H9 (cell line): ENCODE data around the gene COA6. TPM values are rescaled to one million over a fixed set of nuclear protein-coding genes. Genes with fewer than 3 reads are reported as not detected.
A peak's percentile ranks its signal among the peaks of the same experiment; 100 is the strongest.
"Not testable (repeated sequence)": the region's sequence is repeated elsewhere in the genome, so short reads cannot be mapped to it uniquely, and the experiment has no call there.

Experiments used
- DNase-seq: peaks from one replicate; pipeline ENCODE4 v3.0.0-alpha.2; 2017
- H2AFZ ChIP-seq: one replicate; pipeline ENCODE4 v1.6.1; 2013; ENCODE audit warnings: mild to moderate bottlenecking, low read length, control low read depth, moderate library complexity
- H2AK5ac ChIP-seq: 2 replicates; pipeline ENCODE4 v1.6.1; 2013; ENCODE audit warnings: low read length, control low read depth, mixed read lengths; ENCODE audit not compliant: insufficient read length
- H2BK120ac ChIP-seq: one replicate; pipeline ENCODE4 v1.6.1; 2013; ENCODE audit warnings: low read depth, mild to moderate bottlenecking, low read length, control low read depth, inconsistent platforms; ENCODE audit not compliant: poor library complexity, severe bottlenecking
- H2BK12ac ChIP-seq: 2 replicates; pipeline ENCODE4 v1.6.1; 2013; ENCODE audit warnings: low read length, control low read depth, mixed read lengths, low read depth; ENCODE audit not compliant: insufficient read length
- H2BK15ac ChIP-seq: 2 replicates; pipeline ENCODE4 v1.6.1; 2013; ENCODE audit warnings: low read depth, low read length, control low read depth
- H2BK20ac ChIP-seq: one replicate; pipeline ENCODE4 v1.6.1; 2013; ENCODE audit warnings: low read depth, mild to moderate bottlenecking, low read length, control low read depth, inconsistent platforms; ENCODE audit not compliant: poor library complexity, severe bottlenecking
- H2BK5ac ChIP-seq: 2 replicates; pipeline ENCODE4 v1.6.1; 2013; ENCODE audit warnings: low read length, control low read depth, mixed read lengths; ENCODE audit not compliant: insufficient read length
- H3K14ac ChIP-seq: 2 replicates; pipeline ENCODE4 v1.6.1; 2013; ENCODE audit warnings: low read length, control low read depth; ENCODE audit not compliant: insufficient read depth
- H3K18ac ChIP-seq: 2 replicates; pipeline ENCODE4 v1.6.1; 2013; ENCODE audit warnings: low read depth, mild to moderate bottlenecking, mixed read lengths, low read length, control low read depth; ENCODE audit not compliant: insufficient read length
- H3K23ac ChIP-seq: 2 replicates; pipeline ENCODE4 v1.6.1; 2013; ENCODE audit warnings: low read length, control low read depth, mixed read lengths, low read depth; ENCODE audit not compliant: insufficient read length
- H3K23me2 ChIP-seq: 2 replicates; pipeline ENCODE4 v1.6.1; 2013; ENCODE audit warnings: low read depth, mild to moderate bottlenecking, mixed read lengths, low read length, control low read depth; ENCODE audit not compliant: insufficient read length, poor library complexity, severe bottlenecking
- H3K27ac ChIP-seq: 2 replicates; pipeline ENCODE4 v1.5.1; 2013; ENCODE audit warnings: low read length, control low read depth, mixed read lengths, low read depth; ENCODE audit not compliant: insufficient read length
- H3K27me3 ChIP-seq: 2 replicates; pipeline ENCODE4 v1.6.1; 2013; ENCODE audit warnings: low read length, control low read depth, inconsistent platforms; ENCODE audit not compliant: insufficient read depth
- H3K4ac ChIP-seq: 2 replicates; pipeline ENCODE4 v1.6.1; 2013; ENCODE audit warnings: low read depth, mild to moderate bottlenecking, control low read depth, inconsistent platforms, low read length, moderate library complexity
- H3K4me1 ChIP-seq: 2 replicates; pipeline ENCODE4 v1.6.1; 2013; ENCODE audit warnings: low read length, control low read depth, inconsistent platforms; ENCODE audit not compliant: insufficient read depth
- H3K4me2 ChIP-seq: 2 replicates; pipeline ENCODE4 v1.6.1; 2013; ENCODE audit warnings: low read length, control low read depth, mixed read lengths; ENCODE audit not compliant: insufficient read length, insufficient read depth
- H3K56ac ChIP-seq: 2 replicates; pipeline ENCODE4 v1.6.1; 2013; ENCODE audit warnings: low read depth, mild to moderate bottlenecking, mixed read lengths, low read length, control low read depth; ENCODE audit not compliant: insufficient read length
- H3K79me1 ChIP-seq: 2 replicates; pipeline ENCODE4 v1.6.1; 2013; ENCODE audit warnings: low read depth, mild to moderate bottlenecking, moderate library complexity, low read length, control low read depth, inconsistent platforms; ENCODE audit not compliant: insufficient read depth, poor library complexity, severe bottlenecking
- H3K79me2 ChIP-seq: 2 replicates; pipeline ENCODE4 v1.6.1; 2013; ENCODE audit warnings: low read length, control low read depth, inconsistent platforms; ENCODE audit not compliant: insufficient read depth
- H3K9ac ChIP-seq: 2 replicates; pipeline ENCODE4 v1.6.1; 2013; ENCODE audit warnings: low read length, control low read depth, mixed read lengths; ENCODE audit not compliant: insufficient read length; ENCODE audit errors: extremely low read depth
- H3K9me3 ChIP-seq: one replicate; pipeline ENCODE4 v1.6.1; 2013; ENCODE audit warnings: low read depth, low read length, inconsistent platforms; ENCODE audit not compliant: control insufficient read depth
- H3T11ph ChIP-seq: one replicate; pipeline ENCODE4 v1.6.1; 2013; ENCODE audit warnings: mild to moderate bottlenecking, low read length, control low read depth, inconsistent platforms
- H4K20me1 ChIP-seq: one replicate; pipeline ENCODE4 v1.6.1; 2013; ENCODE audit not compliant: control insufficient read depth, insufficient read length, insufficient read depth
- H4K5ac ChIP-seq: 2 replicates; pipeline ENCODE4 v1.6.1; 2013; ENCODE audit warnings: low read depth, mild to moderate bottlenecking, mixed read lengths, low read length, control low read depth; ENCODE audit not compliant: insufficient read length
- H4K8ac ChIP-seq: replicated peaks from 2 replicates; pipeline ENCODE4 v1.6.1; 2013; ENCODE audit warnings: low read length, control low read depth, mixed read lengths, low read depth; ENCODE audit not compliant: insufficient read length
- H4K91ac ChIP-seq: 2 replicates; pipeline ENCODE4 v1.6.1; 2013; ENCODE audit warnings: low read depth, mild to moderate bottlenecking, moderate library complexity, mixed read lengths, low read length, control low read depth; ENCODE audit not compliant: insufficient read length
- H3K27ac Mint-ChIP-seq, 3 experiments: 2 replicates in 2 of 3; 3 replicates in 1 of 3; pipeline ENCODE4 v1.8.0; 2020 to 2021; ENCODE audit warnings: mixed read lengths in 3 of 3, mild to moderate bottlenecking in 1 of 3, moderate library complexity in 1 of 3
- H3K27me3 Mint-ChIP-seq: 2 replicates; pipeline ENCODE4 v1.8.0; 2021; ENCODE audit warnings: low read depth, mild to moderate bottlenecking, moderate library complexity, mixed read lengths
- H3K36me3 Mint-ChIP-seq, 3 experiments: 2 replicates in 2 of 3; 3 replicates in 1 of 3; pipeline ENCODE4 v1.8.0; 2020 to 2021; ENCODE audit warnings: low read depth in 3 of 3, mixed read lengths in 3 of 3; ENCODE audit not compliant: insufficient read depth in 1 of 3
- H3K4me1 Mint-ChIP-seq, 2 experiments: 2 replicates each; pipeline ENCODE4 v1.8.0; 2020; ENCODE audit warnings: mixed read lengths in 2 of 2
- H3K4me3 Mint-ChIP-seq, 2 experiments: 2 replicates in 1 of 2; 3 replicates in 1 of 2; pipeline ENCODE4 v1.8.0; 2020 to 2021; ENCODE audit warnings: mild to moderate bottlenecking in 2 of 2, mixed read lengths in 2 of 2, moderate library complexity in 1 of 2
- H3K9me3 Mint-ChIP-seq, 2 experiments: 2 replicates in 1 of 2; 3 replicates in 1 of 2; pipeline ENCODE4 v1.8.0; 2020; ENCODE audit warnings: mild to moderate bottlenecking in 2 of 2, mixed read lengths in 2 of 2, moderate library complexity in 1 of 2
- WGBS: extraction: QIAGEN DNeasy Blood & Tissue Kit; methylation state at CpG from one replicate; pipeline ENCODE4 v1.1.7; 2013; ENCODE audit warnings: missing lambda C conversion rate, low lambda C conversion rate, mixed read lengths; ENCODE audit not compliant: insufficient read length; ENCODE audit errors: extremely low coverage; 5-methylcytosine and 5-hydroxymethylcytosine counted together
- total RNA-seq: library from RNA; stranded (reverse); gene quantifications from 2 replicates; pipeline ENCODE4 v1.2.1, GENCODE V29; 2021
- TF ChIP-seq, protein P1 (sequence below): fragments of 200-600 bp; sonication (generic); conservative IDR thresholded peaks from 3 replicates; pipeline ENCODE4 v1.8.0; 2021; ENCODE audit warnings: antibody characterized with exemption, mild to moderate bottlenecking

Gene COA6
- total RNA-seq, 1 experiment from 2014 or later: 42.3 TPM

DNA sequence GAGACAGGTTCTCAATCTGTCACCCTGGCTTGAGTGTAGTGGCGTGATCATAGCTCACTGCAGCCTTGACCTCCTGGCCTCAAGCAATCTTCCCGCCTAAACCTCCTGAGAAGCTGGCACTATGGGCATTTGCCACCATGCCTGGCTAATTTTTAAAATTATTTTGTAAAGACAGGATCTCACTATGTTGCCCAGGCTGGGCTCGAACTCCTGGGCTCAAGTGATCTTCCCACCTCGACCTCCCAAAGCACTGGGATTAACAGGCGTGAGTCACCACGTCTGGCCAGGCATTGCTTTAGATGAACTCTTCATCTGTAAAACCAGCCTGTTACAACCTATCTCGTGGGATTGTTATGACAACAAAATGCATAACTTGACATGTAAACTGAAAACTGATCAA, 2.4 kb downstream of the COA6 start:
- no peaks in the 10 kb centered on the region for H3K9me3 Mint-ChIP-seq
- no CpG with 5 or more reads among the region's 7 CpGs for WGBS
- peaks cover 3% of the 10 kb centered on the region; the same call in 1 of the 2 replicates for H3K4me1 ChIP-seq

DNA sequence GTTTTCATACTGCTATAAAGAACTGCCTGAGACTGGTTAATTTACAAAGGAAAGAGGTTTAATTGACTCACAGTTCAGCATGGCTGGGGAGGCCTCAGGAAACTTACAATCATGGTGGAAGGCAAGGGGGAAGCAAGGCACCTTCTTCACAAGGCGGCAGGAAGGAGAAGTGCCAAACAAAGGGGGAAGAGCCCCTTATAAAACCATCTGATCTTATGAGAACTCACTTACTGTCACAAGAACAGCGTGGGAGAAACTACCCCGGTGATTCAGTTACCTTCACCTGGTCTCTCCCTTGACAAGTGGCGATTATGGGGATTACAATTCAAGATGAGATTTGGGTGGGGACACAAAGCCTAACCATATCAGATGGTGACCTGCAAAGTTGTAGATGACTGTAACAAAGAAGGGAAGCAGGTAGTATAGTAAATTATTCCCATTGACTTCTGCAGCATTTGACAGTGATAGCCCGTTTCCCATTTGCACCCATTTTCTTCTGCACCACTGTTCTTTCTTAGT, 6.4 kb downstream of the COA6 start:
- not testable (repeated sequence) for H4K5ac ChIP-seq, H2BK120ac ChIP-seq, H3K27me3 ChIP-seq, H3K4me1 ChIP-seq, H3K4me1 Mint-ChIP-seq, H3K9me3 Mint-ChIP-seq, H3K9me3 ChIP-seq, H2BK15ac ChIP-seq, H3K23me2 ChIP-seq, H3K4me2 ChIP-seq, H3K56ac ChIP-seq, H3K27ac ChIP-seq, H3K79me2 ChIP-seq, DNase-seq, H2BK5ac ChIP-seq, H3K23ac ChIP-seq, H3K79me1 ChIP-seq, H3K4me3 Mint-ChIP-seq, H4K8ac ChIP-seq, H3K27me3 Mint-ChIP-seq, H2AK5ac ChIP-seq, H3K14ac ChIP-seq, H3K18ac ChIP-seq, H2AFZ ChIP-seq, H3T11ph ChIP-seq, H3K4ac ChIP-seq, H4K91ac ChIP-seq, H4K20me1 ChIP-seq, H2BK12ac ChIP-seq, H3K9ac ChIP-seq, H2BK20ac ChIP-seq
- Mint-ChIP-seq H3K27ac (peak overlapping the region in 1 of 3 experiments; percentile 5; a peak in 1 of 7 replicates), H3K36me3 (peaks cover 36 to 67% (median 58%) of the 10 kb centered on the region in 3 experiments; a peak in 6 of 7 replicates)
- no CpG with 5 or more reads among the region's 5 CpGs for WGBS

More for the DNA sequence above, 2.4 kb downstream of the COA6 start:
- Histone ChIP-seq H2BK20ac (no peak overlapping the region), H3K14ac (no peak overlapping the region), H3K23ac (no peak overlapping the region), H4K5ac (no peak overlapping the region), H2AK5ac (no peak overlapping the region), H4K20me1 (no peaks in the 10 kb centered on the region), H3K4me2 (no peak overlapping the region), H3K79me2 (peaks cover 3% of the 10 kb centered on the region; the same call in 1 of the 2 replicates), H3K27ac (no peak overlapping the region), H3K4ac (no peak overlapping the region), H3K56ac (no peak overlapping the region), H2BK12ac (no peak overlapping the region), H2AFZ (no peak overlapping the region), H2BK5ac (no peak overlapping the region), H4K91ac (no peak overlapping the region), H2BK120ac (no peak overlapping the region), H3K9ac (no peak overlapping the region), H3K27me3 (no peaks in the 10 kb centered on the region), H3K18ac (no peak overlapping the region), H4K8ac (no peak overlapping the region), H3K23me2 (no peaks in the 10 kb centered on the region), H3K9me3 (no peaks in the 10 kb centered on the region), H3K79me1 (no peaks in the 10 kb centered on the region), H3T11ph (no peak overlapping the region), H2BK15ac (no peak overlapping the region)
- Mint-ChIP-seq H3K36me3 (peaks cover 34 to 58% (median 52%) of the 10 kb centered on the region in 3 experiments), H3K4me3 (no peak overlapping the region), H3K4me1 (peaks cover 10 to 14% of the 10 kb centered on the region in 2 experiments), H3K27me3 (peaks cover 1% of the 10 kb centered on the region; the same call in 1 of the 2 replicates), H3K27ac (no peak overlapping the region)
- TF ChIP-seq, protein P1, sequence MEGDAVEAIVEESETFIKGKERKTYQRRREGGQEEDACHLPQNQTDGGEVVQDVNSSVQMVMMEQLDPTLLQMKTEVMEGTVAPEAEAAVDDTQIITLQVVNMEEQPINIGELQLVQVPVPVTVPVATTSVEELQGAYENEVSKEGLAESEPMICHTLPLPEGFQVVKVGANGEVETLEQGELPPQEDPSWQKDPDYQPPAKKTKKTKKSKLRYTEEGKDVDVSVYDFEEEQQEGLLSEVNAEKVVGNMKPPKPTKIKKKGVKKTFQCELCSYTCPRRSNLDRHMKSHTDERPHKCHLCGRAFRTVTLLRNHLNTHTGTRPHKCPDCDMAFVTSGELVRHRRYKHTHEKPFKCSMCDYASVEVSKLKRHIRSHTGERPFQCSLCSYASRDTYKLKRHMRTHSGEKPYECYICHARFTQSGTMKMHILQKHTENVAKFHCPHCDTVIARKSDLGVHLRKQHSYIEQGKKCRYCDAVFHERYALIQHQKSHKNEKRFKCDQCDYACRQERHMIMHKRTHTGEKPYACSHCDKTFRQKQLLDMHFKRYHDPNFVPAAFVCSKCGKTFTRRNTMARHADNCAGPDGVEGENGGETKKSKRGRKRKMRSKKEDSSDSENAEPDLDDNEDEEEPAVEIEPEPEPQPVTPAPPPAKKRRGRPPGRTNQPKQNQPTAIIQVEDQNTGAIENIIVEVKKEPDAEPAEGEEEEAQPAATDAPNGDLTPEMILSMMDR: no peak
- DNase-seq: no peak
